ENCODE data around the gene ASB6.

DNA sequence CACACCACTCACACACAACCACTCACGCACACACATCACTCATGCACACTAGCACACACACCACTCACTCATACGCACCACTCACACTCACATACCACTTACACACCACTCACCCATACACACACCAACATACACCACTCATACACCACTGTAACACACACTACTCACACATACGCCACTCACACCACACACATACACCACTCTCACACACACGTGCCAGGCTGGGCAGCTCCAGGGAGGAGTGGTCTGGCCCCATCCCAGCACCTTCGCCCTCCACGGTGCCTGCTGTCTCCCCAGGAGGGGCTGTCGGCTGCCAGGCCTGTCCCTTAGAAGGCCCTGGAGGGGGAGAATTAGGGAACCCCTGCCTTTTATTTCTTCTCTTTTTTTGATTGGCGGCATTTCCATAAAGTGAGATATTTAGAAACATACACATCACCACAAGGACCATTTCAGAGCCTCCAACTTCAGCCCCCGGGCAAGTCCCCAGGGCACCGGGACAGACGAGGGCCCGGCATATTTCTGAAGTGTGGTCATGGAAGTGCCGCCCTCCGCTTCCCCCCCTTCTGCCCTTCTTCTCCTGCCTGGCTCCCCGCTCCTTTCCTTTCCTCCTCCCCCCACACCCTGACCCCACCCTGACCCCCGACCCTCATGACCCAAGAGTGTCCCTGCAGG lies 6.3 kb upstream of the ASB6 start:
- TF ChIP-seq, protein P1, sequence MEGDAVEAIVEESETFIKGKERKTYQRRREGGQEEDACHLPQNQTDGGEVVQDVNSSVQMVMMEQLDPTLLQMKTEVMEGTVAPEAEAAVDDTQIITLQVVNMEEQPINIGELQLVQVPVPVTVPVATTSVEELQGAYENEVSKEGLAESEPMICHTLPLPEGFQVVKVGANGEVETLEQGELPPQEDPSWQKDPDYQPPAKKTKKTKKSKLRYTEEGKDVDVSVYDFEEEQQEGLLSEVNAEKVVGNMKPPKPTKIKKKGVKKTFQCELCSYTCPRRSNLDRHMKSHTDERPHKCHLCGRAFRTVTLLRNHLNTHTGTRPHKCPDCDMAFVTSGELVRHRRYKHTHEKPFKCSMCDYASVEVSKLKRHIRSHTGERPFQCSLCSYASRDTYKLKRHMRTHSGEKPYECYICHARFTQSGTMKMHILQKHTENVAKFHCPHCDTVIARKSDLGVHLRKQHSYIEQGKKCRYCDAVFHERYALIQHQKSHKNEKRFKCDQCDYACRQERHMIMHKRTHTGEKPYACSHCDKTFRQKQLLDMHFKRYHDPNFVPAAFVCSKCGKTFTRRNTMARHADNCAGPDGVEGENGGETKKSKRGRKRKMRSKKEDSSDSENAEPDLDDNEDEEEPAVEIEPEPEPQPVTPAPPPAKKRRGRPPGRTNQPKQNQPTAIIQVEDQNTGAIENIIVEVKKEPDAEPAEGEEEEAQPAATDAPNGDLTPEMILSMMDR (IDR thresholded peaks at IDR 0.05): no peak
- no peak for TF ChIP-seq POLR2A (IDR thresholded peaks at IDR 0.05)
